OCI-LY3 (cell line): ENCODE results near the gene ASF1B.

Source experiments
- H2AFZ ChIP-seq: fragments of 200-600, 300-600 bp; shearing (Covaris generic); 2 replicates; pipeline ENCODE4 v1.6.0; 2014; ENCODE audit warnings: antibody characterized with exemption, low read depth, low read length
- H3K27ac ChIP-seq: fragments of 200-600, 300-600 bp; sonication (generic); 2 replicates; pipeline ENCODE4 v1.5.1; 2014; ENCODE audit warnings: mild to moderate bottlenecking, low read length, moderate library complexity, mixed read lengths
- H3K27me3 ChIP-seq: fragments of 200-600, 300-600 bp; sonication (generic); 2 replicates; pipeline ENCODE4 v1.6.1; 2014; ENCODE audit warnings: low read depth, low read length, mixed read lengths
- H3K36me3 ChIP-seq: fragments of 200-600, 300-600 bp; sonication (generic); replicated peaks from 2 replicates; pipeline ENCODE3; 2014; ENCODE audit warnings: low read depth, low read length, mixed read lengths
- H3K4me1 ChIP-seq: fragments of 300-600, 200-600 bp; sonication (generic); 2 replicates; pipeline ENCODE4 v1.6.1; 2014; ENCODE audit warnings: low read length, mixed read lengths
- H3K4me2 ChIP-seq: fragments of 200-600, 300-600 bp; sonication (generic); 2 replicates; pipeline ENCODE4 v1.6.1; 2014; ENCODE audit warnings: low read length, mixed read lengths
- H3K4me3 ChIP-seq: fragments of 300-600, 200-600 bp; sonication (generic); 2 replicates; pipeline ENCODE4 v1.5.1; 2014; ENCODE audit warnings: antibody characterized with exemption, mild to moderate bottlenecking, low read length, moderate library complexity
- H3K79me2 ChIP-seq: fragments of 300-600, 200-600 bp; shearing (Covaris generic); 2 replicates; pipeline ENCODE4 v1.6.1; 2014; ENCODE audit warnings: mild to moderate bottlenecking, low read length, mixed read lengths
- H3K9ac ChIP-seq: fragments of 300-600, 200-600 bp; shearing (Covaris generic); 2 replicates; pipeline ENCODE4 v1.6.0; 2014; ENCODE audit warnings: mild to moderate bottlenecking, low read length, moderate library complexity
- H3K9me3 ChIP-seq: fragments of 200-600, 300-600 bp; shearing (Covaris generic); 2 replicates; pipeline ENCODE4 v1.6.1; 2014; ENCODE audit warnings: low read length, mixed read lengths; ENCODE audit not compliant: insufficient read depth
- H4K20me1 ChIP-seq: fragments of 200-600, 300-600 bp; sonication (generic); 2 replicates; pipeline ENCODE4 v1.6.1; 2016; ENCODE audit warnings: low read length, mixed read lengths; ENCODE audit not compliant: insufficient read depth
- EZH2phosphoT487 ChIP-seq: fragments of 200-600 bp; shearing (Covaris generic); IDR thresholded peaks from 2 replicates; pipeline ENCODE4 v1.6.1; 2018; ENCODE audit warnings: antibody characterized with exemption, mixed run types, low read depth
- TF ChIP-seq, protein P1 (sequence below): fragments of 200-600, 300-600 bp; sonication (generic); IDR thresholded peaks from 2 replicates; pipeline ENCODE4 v1.5.1; 2014; ENCODE audit warnings: antibody characterized with exemption, low read length, low read depth

The ASF1B gene

DNA sequence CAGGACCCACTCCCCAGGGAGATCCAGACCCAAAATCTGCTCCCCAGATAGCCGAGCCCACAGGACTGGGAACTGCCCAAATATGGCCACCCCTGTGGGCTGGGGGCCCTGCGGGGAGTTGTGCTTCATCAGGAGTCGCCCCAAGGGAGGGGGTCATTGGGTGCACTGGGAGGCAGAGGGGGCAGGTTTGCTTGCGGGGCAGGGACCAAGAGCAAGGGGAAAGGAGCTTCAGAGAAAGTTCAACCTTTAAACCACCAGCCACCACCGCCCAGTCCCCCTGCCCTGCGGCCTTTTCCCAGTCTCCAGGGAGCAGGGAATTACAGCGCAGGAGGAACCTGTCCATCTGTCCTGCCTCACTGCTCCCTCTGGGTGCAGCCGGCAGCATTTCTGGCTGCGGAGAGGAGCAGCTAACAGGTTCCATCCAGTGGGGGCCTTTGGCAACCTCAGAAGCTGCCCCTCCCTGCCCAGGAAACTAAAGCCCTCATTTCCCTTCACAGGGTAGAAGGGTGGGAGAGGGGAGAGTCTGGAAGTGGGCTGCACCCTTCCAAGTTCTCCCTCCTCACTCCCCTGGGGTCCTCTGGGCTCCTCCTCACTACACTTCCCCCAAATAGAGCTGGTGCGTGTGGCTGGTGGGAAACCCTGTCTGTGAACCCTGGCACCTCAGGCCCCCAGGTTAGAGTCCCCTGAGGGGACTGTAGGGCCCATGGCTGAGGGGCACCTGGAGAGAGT is 13.8 kb upstream of the ASF1B start:
- no peak overlapping the region for H3K4me3 ChIP-seq
- no peaks in the 10 kb centered on the region for H3K9me3 ChIP-seq
- H3K9ac ChIP-seq, result no peak overlapping the region
- H3K36me3 ChIP-seq, result no peaks in the 10 kb centered on the region
- no peak overlapping the region for H3K27ac ChIP-seq
- no peaks in the 10 kb centered on the region for H3K79me2 ChIP-seq
- TF ChIP-seq, protein P1, sequence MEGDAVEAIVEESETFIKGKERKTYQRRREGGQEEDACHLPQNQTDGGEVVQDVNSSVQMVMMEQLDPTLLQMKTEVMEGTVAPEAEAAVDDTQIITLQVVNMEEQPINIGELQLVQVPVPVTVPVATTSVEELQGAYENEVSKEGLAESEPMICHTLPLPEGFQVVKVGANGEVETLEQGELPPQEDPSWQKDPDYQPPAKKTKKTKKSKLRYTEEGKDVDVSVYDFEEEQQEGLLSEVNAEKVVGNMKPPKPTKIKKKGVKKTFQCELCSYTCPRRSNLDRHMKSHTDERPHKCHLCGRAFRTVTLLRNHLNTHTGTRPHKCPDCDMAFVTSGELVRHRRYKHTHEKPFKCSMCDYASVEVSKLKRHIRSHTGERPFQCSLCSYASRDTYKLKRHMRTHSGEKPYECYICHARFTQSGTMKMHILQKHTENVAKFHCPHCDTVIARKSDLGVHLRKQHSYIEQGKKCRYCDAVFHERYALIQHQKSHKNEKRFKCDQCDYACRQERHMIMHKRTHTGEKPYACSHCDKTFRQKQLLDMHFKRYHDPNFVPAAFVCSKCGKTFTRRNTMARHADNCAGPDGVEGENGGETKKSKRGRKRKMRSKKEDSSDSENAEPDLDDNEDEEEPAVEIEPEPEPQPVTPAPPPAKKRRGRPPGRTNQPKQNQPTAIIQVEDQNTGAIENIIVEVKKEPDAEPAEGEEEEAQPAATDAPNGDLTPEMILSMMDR, result no peak
- no peak for TF ChIP-seq EZH2phosphoT487
- no peak overlapping the region for H3K4me2 ChIP-seq
- no peaks in the 10 kb centered on the region for H4K20me1 ChIP-seq
- 0 out of 2 replicates have a peak, but pooled peaks cover 3% of the 10 kb centered on the region for H3K27me3 ChIP-seq
- no peaks in the 10 kb centered on the region for H3K4me1 ChIP-seq
- H2AFZ ChIP-seq, result no peak overlapping the region

DNA sequence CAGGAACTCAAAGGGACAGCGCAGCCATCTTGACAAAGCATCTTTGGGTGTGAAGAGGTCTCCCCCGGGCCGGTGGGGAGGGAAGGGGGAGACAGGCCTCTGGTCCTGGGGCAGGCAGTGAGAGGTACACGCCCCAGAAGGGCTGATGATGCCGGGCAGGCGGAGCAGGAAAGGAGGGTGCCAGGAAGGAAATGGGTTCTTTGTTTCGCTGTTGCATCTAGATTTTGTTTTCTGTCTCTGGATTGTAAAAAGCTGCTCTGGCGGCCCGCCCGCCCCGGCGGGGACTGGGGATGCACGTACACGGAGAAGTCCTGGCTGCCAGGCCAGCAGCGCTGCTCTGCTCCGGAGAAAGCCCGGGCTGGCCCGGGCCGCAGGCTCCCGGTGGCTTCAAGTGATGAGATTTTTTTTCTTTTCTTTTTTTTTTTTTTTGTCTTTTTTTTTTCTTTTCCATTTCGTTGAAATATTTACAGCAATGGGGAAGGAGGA is 13.2 kb upstream of the ASF1B start:
- Histone ChIP-seq H3K9ac (no peak overlapping the region), H3K36me3 (no peaks in the 10 kb centered on the region), H2AFZ (no peak overlapping the region), H3K9me3 (no peaks in the 10 kb centered on the region), H3K4me3 (no peak overlapping the region), H3K79me2 (no peaks in the 10 kb centered on the region), H3K27ac (no peak overlapping the region), H3K4me2 (no peak overlapping the region), H3K27me3 (0 out of 2 replicates have a peak, but pooled peaks cover 3% of the 10 kb centered on the region), H3K4me1 (no peaks in the 10 kb centered on the region), H4K20me1 (no peaks in the 10 kb centered on the region)
- no peak for TF ChIP-seq EZH2phosphoT487
- TF ChIP-seq, protein P1, result no peak

DNA sequence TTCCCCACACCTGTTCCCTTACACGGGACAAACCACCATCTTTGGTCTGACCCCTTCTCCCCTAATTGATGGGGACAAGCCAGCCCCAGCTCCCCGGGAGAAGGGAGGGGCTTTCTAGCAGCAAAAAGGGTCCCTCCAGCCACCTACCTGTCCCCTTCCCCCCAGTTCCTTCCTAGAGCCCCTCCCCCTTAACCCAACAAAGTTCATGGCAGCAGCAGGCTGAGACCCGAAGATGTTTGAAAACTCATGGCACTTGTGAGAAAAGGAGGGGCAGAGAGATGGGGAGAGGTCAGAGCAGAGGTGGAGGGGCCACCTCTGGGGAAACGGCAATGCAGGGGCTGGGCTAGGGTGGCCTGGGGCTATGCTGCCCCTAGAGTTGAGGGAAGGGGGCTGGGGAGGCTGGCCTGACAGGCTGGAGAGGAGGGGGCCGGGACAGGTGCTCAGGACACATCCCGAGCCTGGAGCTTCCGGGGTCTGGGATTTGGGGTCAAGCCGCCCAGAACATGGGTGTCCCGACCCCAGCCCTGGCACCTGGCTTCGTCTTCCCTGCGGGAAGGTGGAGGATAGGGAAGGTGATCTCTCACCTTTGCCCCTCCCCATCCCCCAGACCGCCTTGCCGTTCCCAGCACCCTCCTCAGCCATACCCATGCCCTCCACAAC is 12.5 kb upstream of the ASF1B start:
- no peaks in the 10 kb centered on the region for H3K4me1 ChIP-seq
- TF ChIP-seq EZH2phosphoT487, result no peak
- TF ChIP-seq, protein P1, result no peak
- H3K9me3 ChIP-seq, result no peaks in the 10 kb centered on the region
- no peaks in the 10 kb centered on the region for H4K20me1 ChIP-seq
- no peak overlapping the region for H3K4me3 ChIP-seq
- H3K36me3 ChIP-seq, result no peaks in the 10 kb centered on the region
- no peak overlapping the region for H3K9ac ChIP-seq
- no peak overlapping the region for H3K4me2 ChIP-seq
- H3K79me2 ChIP-seq, result no peaks in the 10 kb centered on the region
- H3K27ac ChIP-seq, result no peak overlapping the region
- H3K27me3 ChIP-seq, result 0 out of 2 replicates have a peak, but pooled peaks cover 3% of the 10 kb centered on the region
- no peak overlapping the region for H2AFZ ChIP-seq

DNA sequence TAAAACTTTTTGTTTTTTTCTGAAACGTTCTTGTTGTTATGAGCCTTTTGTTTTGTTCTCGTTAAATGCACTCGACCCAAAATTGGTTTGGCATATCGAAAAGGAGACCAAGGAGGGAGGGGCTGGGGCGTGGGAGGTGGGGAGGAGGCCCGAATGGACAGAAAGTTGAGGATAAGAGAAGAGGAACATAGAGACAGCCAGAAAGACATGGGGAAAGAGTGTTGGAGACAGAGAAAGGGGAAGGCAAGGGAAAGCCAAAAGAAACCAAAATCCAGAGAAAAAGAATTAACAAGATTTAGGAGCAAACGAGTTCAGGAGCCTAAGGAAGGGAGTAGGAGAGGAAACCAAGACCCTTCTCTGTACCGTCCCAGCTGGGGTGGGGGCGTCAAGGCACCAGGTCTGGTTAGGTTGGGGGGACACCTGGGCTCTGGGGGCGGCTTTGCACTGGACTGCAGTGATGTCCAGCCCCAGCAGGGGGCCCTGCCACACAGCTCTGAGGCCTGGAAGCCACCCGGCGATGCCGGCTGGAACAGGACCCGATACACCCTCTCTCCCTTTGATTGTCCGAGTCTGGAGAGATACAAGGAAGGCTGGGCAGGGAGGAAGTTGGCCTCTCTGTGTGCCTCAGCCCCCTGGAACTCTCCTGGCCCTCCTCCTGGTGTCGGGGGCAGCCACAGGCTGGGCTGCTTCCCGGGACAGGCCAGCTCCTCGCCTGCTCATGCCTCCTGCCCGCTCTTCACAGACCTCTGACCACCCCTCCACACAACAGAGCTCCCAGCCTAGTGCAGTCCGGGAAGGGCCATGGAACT is 11.6 kb upstream of the ASF1B start:
- no peak for TF ChIP-seq EZH2phosphoT487
- TF ChIP-seq, protein P1, result peak; percentile 63
- no peaks in the 10 kb centered on the region for H3K9me3 ChIP-seq
- H3K4me3 ChIP-seq, result no peak overlapping the region
- no peaks in the 10 kb centered on the region for H4K20me1 ChIP-seq
- H3K4me1 ChIP-seq, result no peaks in the 10 kb centered on the region
- H2AFZ ChIP-seq, result no peak overlapping the region
- no peaks in the 10 kb centered on the region for H3K36me3 ChIP-seq
- no peak overlapping the region for H3K27ac ChIP-seq
- no peaks in the 10 kb centered on the region for H3K79me2 ChIP-seq
- H3K9ac ChIP-seq, result no peak overlapping the region
- H3K4me2 ChIP-seq, result no peak overlapping the region
- 0 out of 2 replicates have a peak, but pooled peaks cover 3% of the 10 kb centered on the region for H3K27me3 ChIP-seq
